Pancreas (tissue), 10 donors: ENCODE measurements around the gene TMEM151A. TPM values are rescaled to one million over a fixed set of nuclear protein-coding genes. Genes with fewer than 3 reads are reported as not detected.
A peak's percentile ranks its signal among the peaks of the same experiment; 100 is the strongest.

Experiments
- ATAC-seq, 4 donors: fragments of 200-7000 bp; cut with Tn5 transposase; one replicate each; pipeline versions ENCODE4 v1.8.0 to v1.9.1; 2020; ENCODE audit warnings: mild to moderate bottlenecking in 4 of 4, moderate library complexity in 4 of 4
- DNase-seq, 6 donors: peaks; one replicate each; pipeline ENCODE4 v3.0.0-alpha.2; 2020
- FAIRE-seq: peaks from 2 replicates; lab custom pipeline; 2012; peaks lifted over from hg19 to GRCh38; lab: Jason Lieb, UNC
- H3K27ac ChIP-seq, 4 donors: fragments of 200-600 bp; sonication (generic); 1 replicate in 3 of 4; 2 replicates in 1 of 4; pipeline versions ENCODE4 v1.5.0 to v1.8.0; 2020
- H3K27me3 ChIP-seq, 4 donors: fragments of 200-600 bp; one replicate each; pipeline ENCODE4 v1.8.0; 2021
- H3K36me3 ChIP-seq, 3 donors: fragments of 200-600 bp; sonication (generic) in 1 of 3; one replicate each; pipeline versions ENCODE4 v1.5.0 to v1.8.0; 2020 to 2021
- H3K4me1 ChIP-seq, 3 donors: fragments of 200-600 bp; one replicate each; pipeline ENCODE4 v1.8.0; 2021
- H3K4me3 ChIP-seq, 4 donors: fragments of 200-600 bp; sonication (generic) in 2 of 4; one replicate each; pipeline versions ENCODE4 v1.5.0 to v1.8.0; 2020 to 2021
- H3K9me3 ChIP-seq, 4 donors: fragments of 200-600 bp; one replicate each; pipeline ENCODE4 v1.8.0; 2021
- WGBS, 2 donors: extraction: QIAGEN DNeasy Blood & Tissue Kit; methylation state at CpG; one replicate each; pipeline ENCODE4 v1.1.7; 2013; 5-methylcytosine and 5-hydroxymethylcytosine counted together
- intact Hi-C, 3 donors: fragments of 100-400 bp; cut with DNase I; formaldehyde crosslinking; loops; one replicate each; pipeline versions ENCODE4 v1.11.1 to v1.14.2; 2022
- polyA plus RNA-seq, 2 donors: library from polyadenylated mRNA; stranded (reverse); fragments of 200-250 nt; gene quantifications; one replicate each; pipeline ENCODE4 v1.2.3, GENCODE V29; 2013
- total RNA-seq, 6 donors: library from RNA; stranded (reverse); fragmentation: NEBNext Ultra II Directional in 4 of 6; extraction: Animal tissue kit (Norgen Biotek cat#: 25700) in 4 of 6; gene quantifications; one replicate each; pipeline versions ENCODE4 v1.2.1 to v1.2.4, GENCODE V29; 2021 to 2023
- TF ChIP-seq, protein P1 (sequence below), 4 donors: fragments of 200-600 bp; sonication (generic) in 3 of 4; IDR thresholded peaks; one replicate each; pipeline versions ENCODE4 v1.5.0 to v1.8.0; 2021; ENCODE audit warnings: antibody characterized with exemption in 4 of 4
- donor health status: healthy with polysubstance abuse.
- donor health status: DM: no; HTN: no; CAD: no; lungs with moderate emphysema.
- donor health status: DM: no; HTN: no; CAD: no.
- donor health status: control.
- donor health status: control.
- donor health status: Bipolar disorder and iron deficiency.
- donor health status: DM: yes; HTN: yes; CAD: no.
- donor health status: DM: no; HTN: no; CAD: no.
- donor health status: DM: no; HTN: no; CAD: no.
- donor health status: DM: yes; HTN: yes; CAD: no.

TMEM151A gene
- total and polyA plus RNA-seq, 8 donors, result 0.49 to 4.4 (median 0.75) TPM

DNA sequence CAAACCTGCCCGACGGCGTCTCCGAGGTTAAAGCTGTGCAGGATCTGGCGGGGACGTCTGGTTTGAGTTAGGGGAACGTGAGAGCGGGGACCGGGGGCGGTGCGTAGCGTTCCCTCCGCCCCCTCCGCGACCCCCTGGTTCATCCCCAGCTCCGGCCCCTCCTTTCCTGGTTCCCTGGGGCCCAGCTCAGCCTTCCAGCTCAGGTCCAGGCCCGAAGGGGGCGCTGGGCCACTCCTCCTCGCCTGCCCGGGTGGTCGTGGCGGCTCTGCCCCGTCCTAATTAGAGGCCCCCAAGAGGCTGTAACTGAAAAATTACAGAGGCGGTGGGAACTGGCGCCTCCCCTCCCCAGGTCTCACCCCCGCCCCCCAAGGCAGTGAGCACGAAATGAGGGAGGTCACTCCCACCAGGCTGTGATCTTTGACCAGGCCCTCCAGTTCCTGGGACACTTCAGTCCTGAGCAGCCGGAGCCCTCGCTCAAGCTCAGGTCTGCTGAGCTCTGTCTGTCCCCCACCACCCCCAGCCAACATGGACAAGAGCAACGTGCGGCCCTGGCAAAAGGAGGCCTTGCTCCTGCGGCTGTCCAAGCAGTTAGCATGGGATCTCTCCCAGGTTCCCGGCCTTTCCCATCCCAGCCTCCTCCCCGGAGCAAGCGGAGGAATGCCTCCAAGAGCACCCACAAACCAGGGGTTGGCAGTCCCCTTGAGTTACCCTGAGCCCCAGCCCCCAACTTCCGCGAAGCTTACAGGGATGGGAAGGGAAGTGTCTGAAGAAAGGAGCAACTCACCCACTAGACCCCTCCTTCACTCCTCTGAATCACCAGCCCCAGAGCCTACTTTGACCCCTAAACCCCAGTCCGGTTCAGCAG, 21.9 kb downstream of the TMEM151A start:
- TF ChIP-seq, protein P1, sequence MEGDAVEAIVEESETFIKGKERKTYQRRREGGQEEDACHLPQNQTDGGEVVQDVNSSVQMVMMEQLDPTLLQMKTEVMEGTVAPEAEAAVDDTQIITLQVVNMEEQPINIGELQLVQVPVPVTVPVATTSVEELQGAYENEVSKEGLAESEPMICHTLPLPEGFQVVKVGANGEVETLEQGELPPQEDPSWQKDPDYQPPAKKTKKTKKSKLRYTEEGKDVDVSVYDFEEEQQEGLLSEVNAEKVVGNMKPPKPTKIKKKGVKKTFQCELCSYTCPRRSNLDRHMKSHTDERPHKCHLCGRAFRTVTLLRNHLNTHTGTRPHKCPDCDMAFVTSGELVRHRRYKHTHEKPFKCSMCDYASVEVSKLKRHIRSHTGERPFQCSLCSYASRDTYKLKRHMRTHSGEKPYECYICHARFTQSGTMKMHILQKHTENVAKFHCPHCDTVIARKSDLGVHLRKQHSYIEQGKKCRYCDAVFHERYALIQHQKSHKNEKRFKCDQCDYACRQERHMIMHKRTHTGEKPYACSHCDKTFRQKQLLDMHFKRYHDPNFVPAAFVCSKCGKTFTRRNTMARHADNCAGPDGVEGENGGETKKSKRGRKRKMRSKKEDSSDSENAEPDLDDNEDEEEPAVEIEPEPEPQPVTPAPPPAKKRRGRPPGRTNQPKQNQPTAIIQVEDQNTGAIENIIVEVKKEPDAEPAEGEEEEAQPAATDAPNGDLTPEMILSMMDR (IDR thresholded peaks at IDR 0.05), result no peak
- WGBS, 2 donors, result 55 to 59% methylated on average over 38 of the region's 38 CpGs
- Histone ChIP-seq H3K9me3 (no peaks in the 10 kb centered on the region), H3K36me3 (no peaks in the 10 kb centered on the region), H3K4me1 (no peaks in the 10 kb centered on the region), H3K4me3 (peak overlapping the region in 2 of 4 donors; percentile 41 to 55), H3K27me3 (no peaks in the 10 kb centered on the region), H3K27ac (peak overlapping the region; percentile 44 to 87 (median 80))
- intact Hi-C loops, result no loop called here
- DNase-seq (peak in 1 of 6 donors; percentile 82), FAIRE-seq (no peak), ATAC-seq (no peak)

DNA sequence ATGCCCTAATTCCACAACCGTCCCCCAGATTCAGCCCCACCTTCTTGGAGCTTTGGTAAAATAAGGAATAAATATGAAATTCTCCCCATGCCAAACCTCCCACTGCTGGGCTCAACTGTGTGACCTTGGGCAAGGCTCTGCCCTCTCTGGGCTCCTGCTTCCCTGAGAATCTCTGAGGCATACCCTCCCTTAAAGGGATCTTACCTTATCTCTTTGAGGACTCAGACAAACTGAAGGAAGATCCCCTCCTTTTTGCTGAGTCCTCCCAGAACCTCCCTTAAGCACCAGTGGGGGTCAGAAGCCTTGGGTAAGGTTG, 22.4 kb downstream of the TMEM151A start:
- H3K27ac ChIP-seq, result no peak overlapping the region
- ATAC-seq (no peak), DNase-seq (no peak), FAIRE-seq (no peak)
- H3K4me1 ChIP-seq, result no peaks in the 10 kb centered on the region
- intact Hi-C loops, result no loop called here
- H3K27me3 ChIP-seq, result no peaks in the 10 kb centered on the region
- peak overlapping the region in 1 of 4 donors; percentile 55 for H3K4me3 ChIP-seq
- no peaks in the 10 kb centered on the region for H3K36me3 ChIP-seq
- TF ChIP-seq, protein P1 (IDR thresholded peaks at IDR 0.05), result no peak
- no peaks in the 10 kb centered on the region for H3K9me3 ChIP-seq
- 86 to 89% methylated on average over 1 of the region's 1 CpG for WGBS, 2 donors

DNA sequence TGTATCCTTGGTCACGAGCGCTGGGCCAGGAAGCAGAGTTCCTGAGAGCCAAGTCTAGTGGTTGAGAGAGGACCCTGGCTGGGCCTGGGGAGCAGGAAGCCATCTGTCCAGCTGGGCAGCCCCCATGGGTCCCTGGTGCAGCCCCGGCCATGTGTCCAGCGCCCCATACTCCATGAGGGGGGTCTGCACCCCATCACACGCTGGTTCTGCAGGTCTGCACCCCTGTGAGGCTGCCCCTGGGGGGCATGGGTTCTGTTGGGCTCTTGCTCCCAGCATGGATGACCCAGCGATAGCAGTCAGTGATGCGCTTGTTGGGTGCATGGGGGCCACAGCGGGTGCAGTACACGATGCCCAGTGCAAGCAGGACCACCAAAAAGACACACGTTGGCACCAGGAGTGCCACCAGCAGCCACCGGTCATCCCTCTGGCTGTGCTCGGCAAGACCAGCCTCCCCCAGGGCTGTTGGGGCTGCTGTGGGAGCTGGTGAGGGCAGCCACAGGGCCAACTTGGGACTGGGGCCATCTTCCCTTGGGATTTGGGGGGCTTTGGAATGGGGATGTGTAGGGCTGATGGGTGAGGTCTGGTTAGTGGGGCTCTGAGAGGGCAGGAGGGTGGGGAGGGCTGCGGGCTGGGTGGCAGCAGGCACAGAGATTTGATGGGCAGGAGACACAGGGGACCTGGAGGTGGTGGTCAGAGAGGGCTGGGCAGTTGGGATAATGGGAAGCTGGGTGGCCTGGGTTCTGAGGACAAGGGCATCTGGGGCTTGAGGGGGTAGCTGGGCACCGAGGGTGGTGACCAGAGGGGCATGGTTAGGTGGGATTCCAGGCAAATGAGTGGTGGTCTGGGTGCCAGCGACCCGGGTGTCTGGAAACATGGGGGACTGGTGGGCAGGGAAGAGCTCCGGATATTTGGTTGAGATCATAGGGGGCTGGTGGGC, 23.1 kb downstream of the TMEM151A start:
- Histone ChIP-seq H3K36me3 (no peaks in the 10 kb centered on the region), H3K4me3 (peak overlapping the region in 1 of 4 donors; percentile 55), H3K4me1 (no peaks in the 10 kb centered on the region), H3K27me3 (no peaks in the 10 kb centered on the region), H3K27ac (no peak overlapping the region), H3K9me3 (no peaks in the 10 kb centered on the region)
- intact Hi-C loops, result no loop called here
- FAIRE-seq (no peak), DNase-seq (peak in 1 of 6 donors; percentile 67), ATAC-seq (no peak)
- TF ChIP-seq, protein P1 (IDR thresholded peaks at IDR 0.05), result no peak
- 78 to 85% methylated on average over 17 of the region's 17 CpGs for WGBS, 2 donors

DNA sequence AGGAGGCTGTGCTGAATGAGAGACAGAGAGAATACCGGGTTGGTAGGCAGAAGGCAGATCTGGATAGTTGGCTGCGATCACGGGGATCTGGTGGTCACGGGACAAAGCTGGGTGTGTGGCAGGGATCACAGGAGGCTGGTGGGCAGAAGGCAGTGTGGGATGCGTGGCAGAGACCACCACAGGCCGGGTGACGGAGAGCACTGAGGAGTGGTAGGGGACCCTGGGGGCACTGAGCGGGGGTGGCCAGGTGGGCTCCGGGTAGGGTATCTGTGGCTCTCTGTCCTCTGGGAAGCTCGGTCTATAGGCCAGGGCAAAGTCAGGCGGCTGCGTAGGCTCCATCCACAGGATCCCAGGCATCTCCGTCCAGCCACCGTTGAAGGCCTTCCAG, 23.8 kb downstream of the TMEM151A start:
- Histone ChIP-seq H3K4me1 (no peaks in the 10 kb centered on the region), H3K9me3 (no peaks in the 10 kb centered on the region), H3K4me3 (peak overlapping the region in 1 of 4 donors; percentile 55), H3K27ac (no peak overlapping the region), H3K36me3 (no peaks in the 10 kb centered on the region), H3K27me3 (no peaks in the 10 kb centered on the region)
- FAIRE-seq (no peak), DNase-seq (peak in 1 of 6 donors; percentile 58), ATAC-seq (no peak)
- intact Hi-C loops, result no loop called here
- 82 to 91% methylated on average over 14 of the region's 14 CpGs for WGBS, 2 donors
- TF ChIP-seq, protein P1 (IDR thresholded peaks at IDR 0.05), result no peak
